ENCODE data around the gene MGAT1.
A peak's percentile ranks its signal among the peaks of the same experiment; 100 is the strongest.

The MGAT1 gene

DNA sequence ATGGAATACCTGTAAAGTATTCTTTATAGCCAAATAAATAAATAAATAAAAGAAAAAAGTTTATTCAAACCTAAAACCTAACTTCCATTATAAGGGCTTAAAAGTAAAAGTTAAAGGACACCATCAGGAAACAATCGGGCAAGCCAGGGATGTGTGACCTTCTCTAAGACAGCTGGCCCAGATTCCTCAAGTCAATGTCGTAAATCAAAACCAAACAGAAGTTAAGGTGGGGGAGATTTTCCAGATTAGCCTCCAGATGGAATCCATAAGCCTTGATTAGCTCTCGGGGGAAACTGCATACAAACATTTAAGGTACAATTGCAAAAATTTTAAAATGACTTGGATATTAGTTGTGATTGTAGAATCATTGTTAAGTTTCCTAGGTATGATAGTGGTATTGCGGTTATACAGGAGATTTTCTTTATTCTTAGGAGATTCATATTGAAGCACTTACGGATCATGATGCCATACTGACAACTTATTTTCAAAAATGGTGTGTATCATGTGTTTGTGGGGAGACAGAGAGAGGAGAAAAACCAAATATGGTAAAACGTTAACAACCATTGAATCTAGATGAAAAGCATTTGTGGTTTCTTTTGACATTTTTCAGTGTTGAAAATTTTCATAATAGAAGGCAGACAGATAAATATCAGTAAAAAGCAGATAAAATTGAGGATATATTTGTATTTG is 21.5 kb upstream of the MGAT1 start:
- no peak for DNase-seq

DNA sequence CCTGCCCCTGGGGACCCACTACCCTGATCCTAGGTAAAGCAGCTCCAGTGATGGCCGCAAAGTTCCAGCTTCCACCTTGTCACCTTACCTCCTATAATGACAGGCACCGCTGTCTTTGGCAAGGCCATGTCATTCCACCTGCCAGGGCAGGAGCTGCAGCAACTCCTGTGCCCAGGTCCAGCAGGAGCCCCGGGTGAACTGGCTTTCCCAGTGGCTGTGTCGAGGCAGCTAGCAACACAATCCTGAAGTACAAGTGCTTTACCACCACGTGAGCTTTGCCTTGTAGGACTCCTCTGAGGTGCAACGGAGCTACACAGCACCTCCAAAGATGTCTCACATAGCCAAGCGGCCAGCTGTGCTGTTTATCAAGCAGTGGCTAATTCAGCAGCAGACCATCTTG is 20.7 kb upstream of the MGAT1 start:
- DNase-seq, result no peak

DNA sequence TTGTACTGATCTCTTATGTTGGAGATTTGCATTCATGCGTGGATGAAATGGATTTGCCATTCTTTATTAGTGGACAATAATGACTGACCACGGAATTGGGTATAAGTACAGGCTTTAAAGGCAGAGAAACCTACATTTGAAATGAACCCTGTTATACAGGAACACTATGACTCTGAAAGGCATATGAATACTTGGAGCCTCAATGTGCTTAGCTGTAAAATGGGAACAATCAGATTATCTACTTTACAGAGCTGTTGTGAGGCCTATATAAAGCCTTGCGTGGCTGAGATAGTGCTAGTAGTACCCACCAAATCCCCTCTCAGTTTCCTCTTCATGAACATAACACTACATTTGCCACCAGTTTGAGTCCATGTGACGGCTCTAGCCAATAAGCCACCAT is 18.9 kb upstream of the MGAT1 start:
- no peak for DNase-seq

DNA sequence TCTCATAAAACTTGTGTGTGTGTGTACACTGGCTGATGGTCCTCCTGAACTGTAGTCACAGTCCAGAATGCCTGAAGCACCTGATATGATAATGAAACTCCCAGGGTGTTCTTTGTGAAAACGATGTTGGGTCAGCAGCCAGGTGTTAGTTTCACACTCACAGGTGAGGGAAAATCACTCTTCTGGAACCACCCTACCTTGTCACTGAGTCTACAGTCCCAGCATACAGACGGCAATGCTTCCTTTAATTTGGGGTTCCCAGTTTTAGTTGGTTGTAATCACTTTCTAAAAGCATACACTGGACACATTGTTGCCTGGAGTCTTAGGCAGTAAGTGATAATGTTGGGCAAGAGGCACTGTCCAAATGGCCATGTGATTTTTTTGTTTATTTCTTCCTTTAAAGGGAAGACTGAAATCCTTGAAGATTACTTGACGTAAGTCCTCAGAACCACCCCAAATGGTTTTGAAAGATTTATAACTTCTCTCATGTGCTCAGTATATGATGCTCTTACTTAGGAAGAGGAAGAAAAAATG is 18.2 kb upstream of the MGAT1 start:
- DNase-seq, result no peak

DNA sequence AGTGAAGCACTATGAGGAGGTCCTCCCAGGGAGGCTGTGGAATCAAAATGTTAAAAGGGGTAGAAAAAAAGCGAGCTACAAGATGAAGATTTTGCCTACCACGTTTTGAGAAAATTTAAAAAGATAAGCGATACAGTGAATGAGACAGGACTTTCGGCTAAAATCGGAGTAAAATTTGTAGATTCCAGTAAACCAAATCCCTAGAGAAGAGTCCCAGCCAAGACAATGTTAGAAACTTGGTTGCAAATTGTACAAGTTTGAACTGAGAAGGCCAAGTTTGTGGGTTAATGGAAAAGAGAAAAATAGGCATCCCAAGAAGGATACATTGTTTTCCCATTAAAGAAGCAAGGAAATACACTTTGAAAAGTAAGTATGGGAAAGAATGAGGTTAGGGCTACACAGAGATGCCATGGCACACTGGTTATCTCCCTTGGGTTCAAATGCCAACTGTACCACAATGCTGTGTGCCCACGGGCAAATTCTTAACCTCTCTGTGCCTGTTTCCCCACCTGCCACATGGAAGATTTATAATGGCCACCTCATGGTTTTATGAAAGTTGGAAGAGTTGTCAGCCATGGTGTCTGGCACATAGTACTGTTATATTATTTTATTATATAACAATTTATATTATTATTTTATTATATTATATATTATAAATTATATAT is 16.2 kb upstream of the MGAT1 start:
- no peak for DNase-seq

DNA sequence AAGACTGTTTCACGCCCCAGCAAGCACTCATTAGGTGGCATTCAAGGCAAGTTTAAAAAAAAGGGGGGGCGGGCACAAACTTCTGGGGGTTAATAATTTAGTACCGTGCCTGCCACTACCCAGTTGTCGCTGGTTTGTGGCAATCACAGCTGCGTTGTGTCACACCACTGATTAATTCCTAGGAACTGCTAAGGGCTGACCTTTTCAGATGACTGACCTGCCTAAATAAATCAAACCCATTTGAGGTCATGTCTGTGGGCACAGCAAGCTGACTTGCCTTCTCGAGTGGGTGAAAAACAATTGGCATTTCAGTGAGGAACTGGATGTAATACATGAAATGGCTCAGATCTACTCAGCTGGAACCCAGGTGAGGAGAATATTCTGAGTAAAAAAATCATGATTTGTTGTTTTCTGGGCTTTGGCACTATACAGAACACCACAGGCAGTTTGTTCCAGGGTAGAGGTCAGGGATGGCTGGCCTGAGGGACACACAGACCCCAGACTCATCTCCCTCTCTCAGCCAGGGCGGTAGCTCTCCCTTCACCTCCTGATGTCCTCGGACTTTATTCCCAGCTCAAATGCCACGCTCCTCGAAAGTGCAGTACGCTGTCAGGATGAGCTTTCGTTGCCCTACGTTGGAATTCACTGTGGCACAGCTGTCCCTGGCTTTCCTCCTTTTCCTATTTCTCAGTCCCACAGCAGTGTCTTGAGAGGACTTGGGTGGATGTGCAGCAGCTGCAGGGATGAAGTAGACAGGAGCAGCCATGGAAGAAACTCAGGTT is 15.5 kb upstream of the MGAT1 start:
- no peak for DNase-seq

DNA sequence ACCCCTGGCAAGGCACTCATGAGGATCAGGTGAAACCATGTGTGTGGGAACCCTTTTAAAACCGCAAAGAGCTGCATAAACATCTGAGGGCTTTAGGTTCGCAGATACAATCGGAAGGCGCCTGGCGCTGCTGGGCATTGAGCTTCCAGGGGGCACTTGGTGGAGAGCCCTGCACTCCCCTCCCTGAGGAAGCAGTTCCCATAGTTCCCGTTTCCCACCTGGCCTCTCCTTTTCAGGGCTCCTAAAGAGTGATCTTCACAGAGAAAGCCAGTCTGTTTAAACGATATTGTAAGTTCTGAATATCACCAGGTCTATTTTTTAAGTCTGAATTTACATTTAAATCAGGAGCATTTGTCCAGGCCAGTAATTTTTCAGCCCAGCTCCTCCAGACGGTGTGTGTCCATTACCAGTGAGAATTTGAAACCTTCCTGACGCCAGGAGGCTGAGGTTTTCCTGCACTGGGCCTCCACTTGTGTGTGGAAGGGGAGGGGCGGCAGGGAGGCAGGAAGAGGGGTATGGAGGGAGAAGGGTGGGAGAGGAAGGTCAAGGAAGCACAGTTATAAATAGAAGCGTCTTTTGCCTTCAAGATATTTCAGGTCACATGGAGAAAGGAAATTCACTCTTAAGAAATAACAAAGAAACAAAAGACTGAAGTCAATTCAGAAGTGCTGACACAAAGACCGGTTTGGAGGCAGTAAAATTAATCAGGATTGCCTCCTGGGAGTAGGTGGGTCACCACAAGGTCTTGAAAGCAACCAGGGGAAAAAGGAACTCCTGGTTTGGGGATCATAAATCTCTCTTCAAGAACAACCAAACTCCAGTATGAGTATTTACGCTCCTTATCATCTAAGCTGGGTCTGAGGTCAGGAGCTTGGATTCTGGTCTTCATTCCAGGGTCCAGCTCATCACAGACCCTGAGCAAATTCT is 14.3 kb upstream of the MGAT1 start:
- no peak for DNase-seq

DNA sequence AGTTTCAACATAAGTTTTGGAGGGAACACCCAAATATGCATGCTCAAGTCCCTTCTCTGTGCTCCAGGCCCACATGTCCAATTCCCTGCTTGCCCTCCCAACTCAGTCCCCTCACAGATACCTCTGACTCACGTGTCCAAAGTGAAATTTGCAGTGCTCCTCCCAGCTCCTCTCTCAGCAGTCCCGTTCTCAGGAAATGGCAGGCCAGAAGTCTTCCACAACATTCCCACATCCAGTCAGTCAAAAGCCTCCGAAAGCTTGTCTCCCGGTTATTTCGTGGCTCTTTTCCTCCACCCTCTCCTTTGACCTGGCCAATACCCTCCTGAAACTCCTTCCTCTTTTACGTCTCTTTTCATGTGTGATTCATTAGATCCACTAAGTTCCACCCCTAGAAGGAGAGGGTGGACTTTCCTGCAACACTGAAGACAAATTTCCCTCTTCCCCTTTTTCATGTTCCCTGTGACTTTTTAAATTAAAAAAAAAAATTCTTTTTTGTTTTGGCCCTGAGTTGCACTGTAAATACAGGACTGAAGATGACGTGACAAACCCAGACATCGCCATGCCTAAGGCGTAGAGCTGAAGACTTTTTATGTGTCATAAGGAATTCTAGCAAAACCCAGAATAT is 12.8 kb upstream of the MGAT1 start:
- DNase-seq, result no peak

DNA sequence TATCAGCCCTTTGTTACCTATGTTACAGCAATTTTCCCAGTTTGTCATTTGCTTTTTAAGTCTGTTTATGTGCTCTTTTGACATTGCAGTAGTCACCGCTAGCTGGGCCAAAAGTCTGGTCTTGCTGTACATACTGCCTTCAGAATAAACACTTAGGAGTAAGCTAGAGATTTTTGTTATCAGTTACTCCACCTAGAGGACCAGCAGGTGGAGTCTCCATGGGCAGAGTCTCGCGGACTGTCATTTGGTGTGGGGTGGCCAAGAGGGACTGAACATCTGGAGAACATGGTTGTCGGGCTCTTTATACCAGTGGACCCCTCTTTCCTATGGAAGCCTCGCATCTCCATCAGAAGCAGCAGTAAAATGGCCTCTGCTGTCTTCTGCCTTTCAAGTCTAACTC is 10.8 kb upstream of the MGAT1 start:
- DNase-seq, result no peak

DNA sequence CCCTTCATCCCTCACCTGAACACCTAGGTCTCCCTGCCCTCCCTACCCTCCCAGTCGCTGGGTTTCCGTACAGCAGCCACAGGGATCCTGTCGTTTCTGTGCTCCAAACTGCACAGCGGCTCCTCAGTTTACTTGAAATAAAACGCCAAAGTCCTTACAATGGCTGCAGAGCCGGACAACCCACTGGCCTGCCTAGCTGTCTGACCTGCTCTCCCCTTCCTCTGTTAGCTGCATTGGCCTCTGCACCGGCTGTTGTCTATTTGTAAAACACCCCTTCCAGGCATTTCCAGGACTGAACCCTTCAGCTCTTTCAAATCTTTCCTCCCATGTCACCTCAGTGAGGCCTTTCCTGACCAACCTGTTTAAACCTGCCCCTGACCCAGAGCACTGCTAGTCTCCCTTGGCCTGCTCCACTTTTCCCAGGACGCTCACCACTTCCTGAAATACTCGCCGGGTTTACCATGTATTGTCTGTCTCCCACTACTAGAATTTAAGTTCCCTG is 9.1 kb upstream of the MGAT1 start:
- DNase-seq, result no peak

DNA sequence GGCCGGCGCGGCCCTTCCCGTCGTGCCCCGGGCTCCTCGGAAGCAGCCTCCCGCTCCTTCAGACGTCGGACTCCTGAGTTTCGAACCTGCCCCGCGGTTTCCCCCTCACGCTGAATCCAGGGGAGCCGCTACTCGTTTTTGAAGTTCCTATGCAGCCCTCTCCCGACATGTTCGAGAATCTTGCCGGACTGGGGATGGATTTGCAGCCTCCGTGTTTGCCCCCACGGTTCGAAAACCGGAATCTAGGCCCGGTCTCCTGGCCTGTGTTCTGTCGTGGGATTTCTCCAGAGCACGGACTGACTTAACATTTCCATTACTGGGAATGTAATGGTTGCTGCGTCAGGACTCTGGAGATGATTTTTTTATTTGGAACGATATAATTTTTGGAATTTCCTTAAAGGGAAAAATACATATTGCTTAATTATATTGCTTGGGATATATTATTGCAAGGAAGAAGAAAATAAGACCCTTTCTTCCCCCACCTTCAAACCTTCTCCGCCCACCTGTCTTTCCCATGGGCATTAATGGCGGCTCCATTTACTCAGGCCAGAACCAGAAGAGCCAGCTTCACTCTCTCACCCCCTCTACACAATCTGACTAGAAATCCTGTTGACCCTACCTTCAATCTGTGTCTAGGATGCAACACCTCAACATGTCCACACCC is 8.5 kb upstream of the MGAT1 start:
- DNase-seq, result no peak

DNA sequence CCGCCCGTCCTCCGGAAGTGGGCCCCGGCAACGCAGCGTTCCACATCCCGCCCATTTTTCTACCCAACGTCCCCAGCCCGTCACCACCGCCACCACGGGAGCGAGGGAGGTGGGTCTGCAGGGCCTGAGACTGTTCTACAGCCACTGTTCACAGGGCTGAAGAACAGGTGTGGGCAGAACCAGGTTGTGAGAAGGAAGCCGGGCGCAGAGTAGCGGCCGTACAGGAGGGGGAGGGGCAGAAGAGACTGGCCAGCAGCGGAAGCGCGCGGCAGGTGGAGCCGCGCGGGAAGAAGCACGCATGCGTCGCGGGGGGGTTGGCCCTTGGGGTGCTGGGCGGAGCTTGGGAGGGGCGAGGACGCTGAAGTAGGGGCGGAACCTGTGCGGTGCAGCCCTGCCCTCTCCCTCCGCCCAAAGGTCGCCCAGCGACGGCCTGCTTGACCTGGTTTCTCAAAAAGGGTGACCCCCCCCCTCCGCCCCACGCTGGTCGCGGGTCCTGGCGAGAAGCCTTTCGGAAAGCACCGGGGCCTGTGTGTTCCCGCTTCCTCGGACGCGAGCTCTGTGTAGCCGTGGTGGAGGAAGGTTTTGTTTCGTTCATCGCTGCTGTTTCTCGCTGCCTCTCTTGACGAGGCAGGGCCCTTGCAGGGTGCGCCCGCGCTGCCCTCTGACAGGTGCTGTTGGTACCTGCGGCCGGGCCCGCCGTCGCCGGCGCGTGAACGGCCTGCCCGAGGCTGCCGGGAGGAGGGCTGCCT is 7.8 kb upstream of the MGAT1 start:
- DNase-seq, result peak; percentile 98

DNA sequence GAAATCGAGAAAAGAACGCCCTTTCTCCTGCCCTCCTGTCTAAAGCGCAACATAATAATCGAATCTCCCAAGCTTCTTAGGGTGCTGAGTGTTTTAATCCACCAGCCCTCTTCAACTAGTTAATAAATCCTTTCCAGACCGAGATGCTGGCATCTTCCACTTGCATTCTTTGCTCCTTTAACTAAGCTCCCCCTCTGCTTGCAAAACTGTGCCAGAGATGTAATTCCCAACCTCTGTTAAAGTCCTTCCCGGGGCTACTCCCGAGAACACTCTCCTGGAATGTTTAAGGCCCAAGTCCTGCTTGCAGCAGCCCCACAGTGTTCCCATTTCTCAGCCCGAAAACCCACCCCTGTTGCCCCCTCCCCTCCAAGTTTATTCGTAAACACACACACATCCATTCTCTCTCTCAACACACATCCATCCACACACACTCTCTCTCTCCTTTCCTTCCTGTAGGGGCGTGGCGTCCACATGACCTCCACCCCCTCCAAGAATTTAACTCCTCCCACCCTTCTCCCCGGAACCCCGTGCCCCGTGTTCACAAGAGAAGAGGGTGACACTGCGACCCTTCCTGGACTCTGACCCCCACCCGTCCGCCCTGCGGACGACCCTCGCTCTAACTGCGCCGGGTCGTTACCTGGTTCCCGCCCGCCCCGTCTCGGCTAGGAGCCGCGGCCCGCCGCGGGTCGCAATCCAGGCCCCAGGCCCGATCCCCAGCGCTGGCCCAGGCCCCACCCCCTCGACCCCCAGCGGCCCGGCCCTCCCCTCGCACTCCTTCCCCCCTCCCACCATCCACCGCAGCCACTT is 7.0 kb upstream of the MGAT1 start:
- peak; percentile 94 for DNase-seq

DNA sequence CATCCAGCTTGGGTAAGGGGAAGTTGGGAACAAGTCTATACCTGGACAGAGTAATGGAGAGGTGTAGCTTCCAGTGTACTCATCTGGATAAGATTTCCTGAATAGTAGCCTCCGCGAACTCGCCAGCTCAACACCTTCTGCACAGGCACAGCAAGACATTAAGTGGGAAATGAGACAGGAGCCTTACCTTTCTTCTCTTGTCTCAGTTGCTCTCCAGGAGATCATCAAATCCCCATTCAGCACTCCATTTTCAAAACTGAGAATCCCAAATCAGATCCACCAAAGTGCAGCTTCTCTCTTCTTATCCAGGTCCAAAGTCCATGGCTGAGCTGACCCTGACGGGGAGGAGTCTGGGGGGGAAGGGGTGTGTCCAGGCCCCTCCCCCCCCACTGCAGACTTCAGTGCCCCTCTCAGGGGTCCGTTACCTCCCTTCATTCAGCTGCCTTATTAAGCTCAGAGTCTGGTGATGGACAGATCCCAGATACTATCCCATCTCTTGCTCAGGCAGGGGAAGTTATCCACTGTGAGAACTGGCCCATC is 5.9 kb upstream of the MGAT1 start:
- peak; percentile 60 for DNase-seq

DNA sequence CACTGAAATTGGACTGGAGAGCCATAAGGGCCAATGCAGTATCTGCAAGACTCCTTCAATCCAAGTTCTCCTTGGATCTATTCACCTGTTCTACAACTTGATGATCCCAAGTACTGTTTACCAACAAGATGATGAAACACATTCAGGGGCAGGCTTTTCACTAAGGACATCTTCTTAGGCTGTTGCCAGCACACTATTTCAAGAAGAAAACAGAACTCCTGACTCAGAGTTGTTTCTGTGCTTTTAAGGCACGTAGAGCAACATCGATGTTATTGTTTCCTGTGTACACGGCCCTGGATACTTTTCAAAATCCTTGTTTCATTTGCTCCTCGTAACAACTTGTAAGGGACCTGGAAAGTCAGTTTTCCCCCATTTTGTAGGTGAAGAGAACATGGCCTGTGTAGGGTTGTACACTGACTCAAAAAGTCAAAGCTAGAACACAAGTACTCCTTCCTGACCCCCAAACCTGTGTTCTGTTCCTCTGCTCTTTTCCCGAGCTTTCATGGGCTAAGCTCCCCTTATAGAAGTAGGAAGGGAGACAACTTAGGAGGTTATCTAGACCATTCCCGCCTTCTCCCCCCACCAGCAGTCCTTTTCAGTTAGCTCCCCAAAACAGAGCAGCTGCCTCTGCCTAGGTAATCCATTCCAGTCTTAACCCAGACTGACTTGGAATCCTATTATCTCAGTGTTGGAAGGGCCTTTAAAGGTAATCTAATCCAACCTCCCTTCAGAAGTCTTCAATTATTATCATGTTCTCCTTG is 5.2 kb upstream of the MGAT1 start:
- DNase-seq, result peak; percentile 58

DNA sequence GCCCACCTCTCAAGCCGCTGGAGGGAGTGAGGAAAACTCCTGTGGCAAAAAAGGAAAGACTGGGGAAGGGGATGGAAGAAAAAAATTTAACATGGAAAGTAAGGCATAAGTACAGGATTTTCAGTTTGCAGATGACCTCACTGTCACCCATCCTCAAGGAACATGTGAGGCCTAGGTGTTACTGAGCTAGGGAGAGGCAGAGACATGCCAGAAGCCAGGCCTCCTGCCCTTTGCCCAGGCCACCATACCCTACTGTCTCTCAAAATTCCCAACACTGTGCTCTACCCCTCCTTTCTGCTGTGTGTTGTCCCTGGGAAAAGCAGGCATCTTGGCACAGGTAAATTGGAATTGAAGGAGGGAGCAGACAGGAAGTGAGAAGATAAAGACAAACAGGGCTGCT is 4.4 kb upstream of the MGAT1 start:
- no peak for DNase-seq

DNA sequence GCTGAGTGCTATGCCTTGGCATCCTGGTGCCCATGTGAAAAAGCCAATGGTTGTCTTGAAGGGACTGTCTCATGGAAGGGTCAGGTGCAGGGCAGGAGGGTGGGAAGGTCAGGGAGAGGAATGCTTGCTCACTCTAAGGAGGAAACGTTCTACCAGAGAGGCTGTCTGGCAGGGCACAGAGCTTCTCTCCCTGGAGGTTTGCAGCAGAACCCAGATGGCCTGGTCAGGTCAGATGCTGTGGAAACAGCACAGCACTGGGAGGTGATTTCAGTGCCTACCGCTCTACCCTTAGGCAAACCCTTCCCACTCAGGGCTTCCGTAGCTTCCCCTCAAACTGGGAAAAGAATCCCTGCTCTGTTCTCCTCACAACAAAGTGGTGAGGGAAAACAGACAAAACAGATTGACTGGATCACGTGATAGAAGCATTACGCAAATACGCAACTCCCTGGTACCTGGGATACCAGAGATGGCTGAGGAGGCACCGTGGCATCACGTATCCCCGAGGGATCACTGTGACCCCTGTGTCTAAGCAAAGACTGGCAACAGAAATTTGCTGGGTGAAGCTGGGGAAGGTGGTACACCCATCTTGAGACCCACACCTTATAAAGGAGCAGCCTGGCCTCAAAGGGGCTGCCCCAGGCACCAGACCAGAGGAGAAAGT is 3.9 kb upstream of the MGAT1 start:
- DNase-seq, result peak; percentile 57

DNA sequence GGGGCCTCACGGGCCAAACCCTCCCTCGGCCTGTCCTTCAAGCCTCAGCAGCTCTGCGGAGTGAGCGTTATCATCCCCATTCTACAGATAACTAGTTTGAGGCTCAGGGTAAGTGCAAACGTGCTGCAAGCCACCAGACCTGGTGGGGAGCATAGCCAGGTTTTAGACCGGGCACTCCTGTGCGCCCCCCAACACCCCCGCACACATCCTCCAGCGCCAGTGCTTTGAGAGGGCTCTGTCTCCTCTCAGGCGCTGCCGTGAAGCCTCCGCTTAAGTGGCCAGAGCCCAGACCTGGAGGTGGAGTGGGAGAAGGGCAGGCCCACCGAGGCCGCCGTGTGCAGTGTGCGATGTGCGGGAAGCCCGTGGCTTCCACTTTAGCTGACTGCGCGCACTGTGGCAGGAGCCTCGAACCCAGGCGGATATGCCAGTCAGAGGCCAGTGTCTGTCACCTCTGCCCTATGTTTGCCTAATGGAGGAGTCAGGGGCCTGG is 1.6 kb upstream of the MGAT1 start:
- DNase-seq, result no peak

Measured in activated effector memory CD4-positive, alpha-beta T cell treated with anti-CD3 and anti-CD28 coated beads, Interleukin-2, amount 50 U/mL, for 16 hours (primary cell).